Erythroblast (primary cell): Measurements from ENCODE around the gene PITRM1.

Experiments used
- DNase-seq, 2 experiments: peaks; one replicate each; lab custom pipeline; 2025; lab: John Stamatoyannopoulos, UW
- GATA1 ChIP-seq: IDR thresholded peaks from 2 replicates; pipeline ENCODE4 v1.6.1; 2011; ENCODE audit warnings: low read depth, mild to moderate bottlenecking, control low read depth, low read length, moderate library complexity
- POLR2A ChIP-seq: IDR thresholded peaks from 2 replicates; pipeline ENCODE4 v1.6.1; 2011; ENCODE audit warnings: mild to moderate bottlenecking, low read length

The PITRM1 gene

DNA sequence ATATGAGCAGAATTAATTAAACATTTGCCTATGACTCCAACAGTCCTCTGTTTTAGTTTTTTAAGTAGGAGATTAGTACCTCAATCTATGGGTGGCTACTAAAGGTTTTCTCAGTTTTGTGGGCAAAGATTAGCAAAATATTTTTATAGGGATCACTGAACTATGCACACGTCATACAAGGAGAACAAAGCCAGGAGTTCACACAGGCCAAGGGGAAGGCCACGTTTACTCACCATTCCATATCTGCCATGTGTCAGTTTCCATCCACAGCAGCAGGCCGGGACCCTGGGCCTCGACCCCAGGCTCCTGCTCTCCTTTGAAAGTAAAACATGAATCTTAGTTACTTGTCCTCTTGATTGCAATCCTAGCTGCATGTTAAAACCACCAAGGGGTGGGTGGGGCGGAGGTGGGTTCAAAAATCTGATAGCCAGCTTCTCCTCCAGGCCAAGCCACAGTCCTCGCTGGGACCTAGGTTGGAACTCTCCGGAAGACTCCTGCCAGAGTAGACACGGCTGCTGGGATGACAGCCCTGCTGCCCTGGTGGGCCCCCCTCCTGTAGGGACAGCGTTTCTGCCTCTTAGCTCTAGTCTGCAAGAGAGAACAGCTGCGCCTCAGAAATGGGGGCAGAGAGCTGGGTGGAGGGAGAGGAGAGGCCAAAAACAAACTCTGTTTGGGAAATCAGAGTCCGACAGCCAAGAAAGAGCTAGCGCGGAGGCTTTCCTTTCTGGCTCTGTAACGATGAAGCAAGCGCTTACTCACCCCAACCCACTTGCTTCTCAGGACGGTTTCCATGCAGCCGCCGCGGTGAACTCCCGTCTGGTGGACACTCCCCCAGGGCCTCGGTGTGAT lies 35.6 kb downstream of the PITRM1 start:
- no peak for DNase-seq
- TF ChIP-seq POLR2A (no peak), GATA1 (no peak)

DNA sequence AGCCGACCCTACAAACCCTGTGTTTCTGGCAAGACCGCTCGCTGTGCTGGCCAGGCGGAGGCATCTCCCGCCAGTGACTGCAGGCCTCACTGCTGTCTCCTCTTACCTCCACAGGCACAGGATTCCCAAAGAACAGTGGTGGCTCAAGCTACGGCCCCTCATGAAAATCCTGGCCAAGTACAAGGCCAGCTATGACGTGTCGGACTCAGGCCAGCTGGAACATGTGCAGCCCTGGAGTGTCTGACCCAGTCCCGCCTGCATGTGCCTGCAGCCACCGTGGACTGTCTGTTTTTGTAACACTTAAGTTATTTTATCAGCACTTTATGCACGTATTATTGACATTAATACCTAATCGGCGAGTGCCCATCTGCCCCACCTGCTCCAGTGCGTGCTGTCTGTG lies 36.2 kb downstream of the PITRM1 start:
- no peak for DNase-seq
- TF ChIP-seq GATA1 (no peak), POLR2A (no peak)

DNA sequence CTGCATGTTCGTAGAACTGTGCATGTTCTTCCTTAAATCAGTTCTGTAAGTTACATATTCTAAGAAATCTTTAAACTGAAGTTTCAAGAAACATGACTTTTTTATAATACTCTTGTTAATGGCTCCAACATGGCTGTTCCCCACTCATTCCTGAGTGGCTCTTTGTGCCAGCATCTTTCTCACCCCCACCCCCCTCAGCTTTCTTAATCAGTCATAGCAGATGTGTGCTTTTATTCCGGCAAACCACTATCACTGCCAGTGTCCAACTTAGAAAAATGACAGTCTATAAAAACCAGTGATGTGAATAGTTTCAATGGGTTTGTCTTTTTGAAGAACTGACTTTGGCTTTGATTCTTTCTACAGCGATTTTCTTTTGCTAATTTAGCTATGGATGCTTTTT lies 37.6 kb downstream of the PITRM1 start:
- no peak for TF ChIP-seq POLR2A
- no peak for TF ChIP-seq GATA1
- DNase-seq = no peak

GRCh38 chr10:3133948-3134347 lies 38.6 kb downstream of the PITRM1 start:
- DNase-seq = no peak
- TF ChIP-seq GATA1 (no peak), POLR2A (no peak)

GRCh38 chr10:3132036-3133025 lies 40.3 kb downstream of the PITRM1 start:
- TF ChIP-seq POLR2A (no peak), GATA1 (no peak)
- peak in 1 of 2 experiments; percentile 22 for DNase-seq

DNA sequence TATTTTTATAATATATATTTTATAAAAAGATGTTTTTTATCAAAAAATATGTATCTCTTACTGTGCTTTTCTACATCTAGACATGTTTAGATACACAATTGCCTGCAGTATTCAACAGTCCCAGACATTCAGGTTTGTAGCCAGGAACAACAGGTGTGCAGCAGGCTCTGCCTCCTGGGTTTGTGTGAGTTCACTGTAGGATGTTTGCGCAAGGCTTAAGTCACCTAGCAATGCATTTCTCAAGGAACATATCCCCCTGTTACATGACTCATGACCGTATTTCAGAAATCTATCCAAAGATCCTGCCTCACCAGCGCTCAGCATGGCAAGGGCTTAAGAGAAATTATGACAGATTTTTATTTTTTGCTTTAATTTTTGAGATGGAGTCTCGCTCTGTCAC lies 41.5 kb downstream of the PITRM1 start:
- DNase-seq = no peak
- TF ChIP-seq GATA1 (no peak), POLR2A (no peak)

DNA sequence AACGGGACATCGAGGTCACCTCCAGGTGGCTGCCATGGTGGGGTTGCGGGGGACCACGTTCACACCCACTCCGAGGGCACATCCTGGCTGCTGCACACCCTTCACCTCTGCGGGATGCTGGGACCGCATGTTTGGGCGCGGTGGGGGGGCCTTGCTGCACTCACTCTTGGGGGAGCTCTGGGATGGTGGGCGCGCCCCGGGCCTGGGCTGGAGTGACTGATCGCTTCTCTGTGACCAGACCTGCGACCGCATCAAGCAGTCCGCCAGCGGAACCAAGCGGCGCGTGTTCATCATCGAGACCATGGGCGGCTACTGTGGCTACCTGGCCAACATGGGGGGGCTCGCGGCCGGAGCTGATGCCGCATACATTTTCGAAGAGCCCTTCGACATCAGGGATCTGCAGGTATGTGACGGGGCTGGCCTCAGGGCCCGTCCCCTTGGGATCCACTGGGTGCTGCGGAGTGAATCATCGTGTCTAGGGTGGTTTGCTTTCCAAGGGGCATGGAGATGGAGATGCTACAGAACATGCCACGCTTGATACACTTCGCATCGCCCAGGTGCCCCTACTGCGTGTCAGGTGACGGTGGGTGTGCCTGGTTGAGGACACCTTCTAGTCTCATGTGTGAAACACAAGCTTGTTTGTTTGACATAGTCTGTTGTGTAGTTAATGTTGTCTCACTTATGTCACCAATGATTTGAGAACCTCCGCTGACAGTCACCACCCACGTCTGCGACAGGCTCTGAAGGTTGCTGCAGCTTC lies 42.8 kb downstream of the PITRM1 start:
- DNase-seq = no peak

DNA sequence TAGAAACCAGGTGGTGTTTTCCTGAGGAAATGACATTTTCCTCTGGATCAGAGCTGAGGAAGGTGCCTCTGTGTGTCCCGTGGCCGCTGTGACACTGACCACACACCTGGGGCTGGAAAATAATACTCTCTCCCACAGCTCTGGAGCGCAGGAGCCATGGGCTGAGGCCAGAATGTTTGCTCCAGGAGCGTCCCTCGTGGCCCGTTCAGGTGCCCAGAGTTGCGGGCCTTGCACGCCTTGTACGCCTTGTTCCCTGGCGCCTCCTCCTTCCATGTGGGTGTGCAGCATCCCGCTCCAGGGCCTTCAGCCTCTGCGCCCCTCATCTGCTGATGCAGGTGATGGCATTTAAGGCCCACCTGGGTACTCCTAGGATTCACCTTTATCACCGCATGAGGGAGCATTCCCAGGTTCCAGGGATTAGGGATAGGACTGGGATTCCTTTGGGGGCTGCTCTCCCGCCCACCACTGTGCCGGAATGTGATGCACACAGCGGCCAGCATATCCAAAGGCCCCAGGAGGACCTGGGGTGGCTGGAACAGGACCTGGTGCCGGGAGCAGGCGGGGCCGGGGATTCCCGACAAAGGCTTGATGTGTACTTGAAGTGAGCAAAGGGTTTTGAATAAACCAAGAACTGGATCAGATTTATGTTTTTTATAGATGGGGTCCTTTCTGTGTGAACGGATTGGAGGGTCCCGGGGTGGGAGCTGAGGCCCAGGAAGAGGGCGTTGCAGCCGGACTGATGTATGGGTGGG lies 44.0 kb downstream of the PITRM1 start:
- DNase-seq = no peak
- TF ChIP-seq POLR2A (no peak), GATA1 (no peak)

More for the DNA sequence above, 42.8 kb downstream of the PITRM1 start:
- no peak for TF ChIP-seq POLR2A
- TF ChIP-seq GATA1 = no peak

GRCh38 chr10:3127921-3128320 lies 44.7 kb downstream of the PITRM1 start:
- no peak for DNase-seq
- TF ChIP-seq GATA1 (no peak), POLR2A (no peak)

- TF ChIP-seq GATA1 (no peak), POLR2A (no peak)
- no peak for DNase-seq
Measured at GRCh38 chr10:3126741-3127346, 45.7 kb downstream of the PITRM1 start.

DNA sequence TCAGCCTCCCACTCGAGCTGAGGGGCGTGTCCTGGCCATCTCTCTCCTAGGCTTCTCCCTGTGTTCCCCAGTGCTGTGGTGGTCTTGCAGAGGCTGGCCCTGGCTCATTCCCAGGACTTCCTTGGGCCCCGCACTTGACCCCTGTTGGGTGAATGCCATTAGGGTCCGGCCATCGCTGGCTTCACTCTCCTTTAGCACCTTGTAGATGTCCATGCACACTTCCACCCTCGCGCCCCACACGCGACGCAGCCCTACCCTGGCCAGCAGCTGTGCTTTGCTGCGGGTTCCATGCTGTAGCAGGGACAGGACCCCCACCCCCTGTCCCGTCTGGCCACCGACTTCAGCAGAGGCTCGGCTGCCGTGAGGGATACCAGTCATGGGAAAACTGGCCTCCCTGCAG lies 46.3 kb downstream of the PITRM1 start:
- no peak for DNase-seq
- TF ChIP-seq POLR2A (no peak), GATA1 (no peak)

DNA sequence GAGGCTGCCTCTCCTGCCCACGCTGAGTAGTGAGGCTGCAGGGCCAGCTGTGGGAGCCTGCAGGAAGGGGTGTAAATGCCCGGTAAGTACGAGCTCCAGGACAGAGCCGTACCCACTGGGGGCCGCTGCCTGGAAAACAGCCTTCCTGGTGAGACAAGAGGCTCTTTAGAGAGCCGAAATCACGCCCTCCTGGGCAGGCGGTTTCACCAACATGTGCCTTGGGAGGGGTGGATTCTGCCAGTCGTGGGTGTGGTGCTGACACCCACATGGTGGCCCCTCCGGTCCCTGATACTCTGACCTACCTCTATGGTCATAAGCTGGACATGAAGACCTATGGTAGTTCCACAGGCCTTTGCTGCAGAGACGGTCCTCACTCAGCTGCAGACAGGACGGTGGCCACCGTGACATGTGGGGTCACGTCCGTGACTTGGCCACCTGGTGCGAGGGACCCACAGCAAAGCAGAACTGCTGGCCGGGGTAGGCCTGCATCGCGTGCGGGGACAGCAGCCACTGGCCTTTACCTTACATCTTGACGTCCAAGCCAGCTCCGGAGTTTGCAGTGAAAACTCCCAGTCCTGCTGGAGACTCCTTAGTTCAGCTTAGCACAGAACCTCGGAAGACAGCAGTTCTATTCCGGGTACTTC lies 46.9 kb downstream of the PITRM1 start:
- no peak for DNase-seq
- TF ChIP-seq POLR2A (no peak), GATA1 (no peak)
